Measurements from ENCODE around the gene RAP1GDS1.

RAP1GDS1 gene

DNA sequence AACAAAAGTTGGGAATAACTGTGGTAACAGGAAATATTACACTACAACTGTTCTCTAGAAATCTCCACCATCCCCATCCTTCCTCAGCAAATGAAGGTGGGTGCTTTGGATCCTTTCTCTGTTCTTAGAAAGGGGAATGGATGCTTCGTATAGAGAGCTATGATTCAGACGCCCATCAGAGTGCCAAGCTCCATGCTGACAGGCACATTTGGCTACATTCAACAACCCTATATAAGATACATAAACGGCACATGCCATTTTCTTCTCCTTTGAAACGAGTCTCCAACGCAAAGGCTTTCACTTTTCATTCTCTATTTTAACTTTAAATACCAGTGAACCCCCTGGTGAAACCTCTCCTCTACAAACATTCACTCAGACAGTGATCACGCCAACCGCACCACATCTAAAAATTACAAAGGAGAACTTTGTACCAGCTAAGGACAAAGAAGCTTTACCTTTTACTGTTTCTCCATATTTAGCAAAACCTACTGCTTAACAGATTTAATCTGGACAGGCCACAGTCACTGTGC, 224.7 kb downstream of the RAP1GDS1 start:
- no peak for DNase-seq

DNA sequence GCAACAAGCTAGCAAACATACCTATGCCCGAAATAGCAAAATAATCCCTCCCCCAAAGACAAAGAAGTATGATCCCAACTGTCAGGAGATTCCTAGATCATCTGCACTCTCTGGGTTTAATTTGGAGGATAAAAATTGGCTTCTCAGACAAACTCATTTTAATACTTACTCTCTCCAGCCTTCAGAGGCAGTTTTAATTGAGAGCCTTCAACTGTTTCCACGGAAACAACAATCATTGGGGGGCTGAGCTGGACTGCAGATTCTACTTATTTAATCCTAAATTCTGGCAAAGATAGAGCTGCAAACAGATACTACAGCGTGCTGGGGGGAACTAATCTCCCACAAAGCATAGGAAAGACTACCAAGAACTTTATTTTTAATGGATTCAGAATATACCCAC, 229.1 kb downstream of the RAP1GDS1 start:
- no peak for DNase-seq

DNA sequence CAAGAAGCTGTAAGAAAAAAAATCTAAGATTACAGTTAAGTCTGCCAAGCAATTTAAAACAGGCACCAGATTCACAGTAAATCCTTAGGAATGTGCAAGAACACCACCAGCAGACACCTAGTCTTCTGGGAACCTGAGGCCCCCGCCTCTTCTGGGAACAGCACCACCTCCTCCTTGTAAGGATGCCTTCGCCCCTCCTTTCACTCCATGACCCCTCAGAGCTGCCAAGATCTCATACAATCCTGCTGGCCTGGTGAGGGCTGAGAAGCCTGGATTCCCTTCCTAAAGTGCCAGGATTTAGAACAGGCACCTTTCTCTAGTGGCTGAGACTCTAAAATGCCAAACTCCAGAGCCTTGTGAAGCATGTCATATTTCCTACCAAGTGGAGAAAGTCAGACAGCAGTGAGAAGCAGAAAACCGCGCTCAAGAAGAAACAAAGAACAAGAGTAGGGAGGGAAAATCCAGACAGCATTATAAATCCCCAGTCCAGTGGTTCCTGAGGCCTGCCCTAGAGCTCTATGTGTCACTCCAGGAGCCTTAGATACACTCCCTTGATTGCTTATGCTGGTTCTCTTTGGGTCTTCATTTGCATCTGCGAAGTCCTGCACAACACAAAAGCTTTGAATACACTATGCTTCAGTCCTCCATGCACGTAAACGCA, 230.8 kb downstream of the RAP1GDS1 start:
- no peak for DNase-seq

DNA sequence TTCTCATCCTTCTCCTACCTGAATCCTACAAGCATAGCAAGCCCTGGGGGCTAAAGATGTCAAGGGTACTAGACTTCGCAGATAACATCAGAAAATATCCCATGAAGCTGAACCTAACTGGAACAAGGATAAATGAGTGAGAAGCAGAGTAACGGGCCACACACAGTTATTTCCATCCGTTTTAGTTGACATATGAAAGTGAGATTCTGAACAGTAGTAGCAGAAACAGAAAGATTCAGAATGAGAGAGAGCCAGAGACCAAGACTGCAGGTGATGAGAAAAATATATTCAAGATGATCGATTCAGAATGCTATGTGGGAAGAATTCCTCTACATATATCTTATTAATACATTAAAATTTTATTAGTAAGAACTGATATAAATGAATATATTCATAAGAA, 232.1 kb downstream of the RAP1GDS1 start:
- DNase-seq, result no peak
